Stomach (tissue), 4 donors: ENCODE measurements around the gene LZIC.

Source experiments
- CTCF ChIP-seq, 7 experiments: fragments of 450-650 bp in 4 of 7; fragments of 200-600 bp in 3 of 7; sonication (generic) in 3 of 7; IDR thresholded peaks; one replicate each; pipeline ENCODE4 v1.5.1; 2016 to 2019; ENCODE audit warnings: antibody characterized with exemption in 7 of 7, control low read depth in 2 of 7, mild to moderate bottlenecking in 1 of 7
- POLR2A ChIP-seq, 4 donors: fragments of 450-650 bp; IDR thresholded peaks; one replicate each; pipeline ENCODE4 v1.6.1; 2016; ENCODE audit warnings: antibody characterized with exemption in 4 of 4, control low read depth in 2 of 4, mild to moderate bottlenecking in 1 of 4, moderate library complexity in 1 of 4
- POLR2AphosphoS5 ChIP-seq, 3 donors: sonication (generic); formaldehyde crosslinking; IDR thresholded peaks; one replicate each; pipeline ENCODE4 v1.6.1; 2016; ENCODE audit warnings: antibody characterized with exemption in 3 of 3

- no peak for TF ChIP-seq CTCF (IDR thresholded peaks at IDR 0.05)
- TF ChIP-seq POLR2A (IDR thresholded peaks at IDR 0.05): no peak
- no peak for TF ChIP-seq POLR2AphosphoS5 (IDR thresholded peaks at IDR 0.05)
Observed at GRCh38 chr1:9916452-9916851, 26.7 kb downstream of the LZIC start.
